Stimulated activated CD8-positive, alpha-beta memory T cell treated with anti-CD3 and anti-CD28 coated beads, Interleukin-15, amount 100 ng/mL, for 1 hour (primary cell): ENCODE results near the gene NDUFA13.
A peak's percentile ranks its signal among the peaks of the same experiment; 100 is the strongest.

ENCODE experiments used
- DNase-seq: peaks from one replicate; pipeline ENCODE4 v3.0.0-alpha.2; 2020; ENCODE audit warnings: low read depth

The NDUFA13 gene

DNA sequence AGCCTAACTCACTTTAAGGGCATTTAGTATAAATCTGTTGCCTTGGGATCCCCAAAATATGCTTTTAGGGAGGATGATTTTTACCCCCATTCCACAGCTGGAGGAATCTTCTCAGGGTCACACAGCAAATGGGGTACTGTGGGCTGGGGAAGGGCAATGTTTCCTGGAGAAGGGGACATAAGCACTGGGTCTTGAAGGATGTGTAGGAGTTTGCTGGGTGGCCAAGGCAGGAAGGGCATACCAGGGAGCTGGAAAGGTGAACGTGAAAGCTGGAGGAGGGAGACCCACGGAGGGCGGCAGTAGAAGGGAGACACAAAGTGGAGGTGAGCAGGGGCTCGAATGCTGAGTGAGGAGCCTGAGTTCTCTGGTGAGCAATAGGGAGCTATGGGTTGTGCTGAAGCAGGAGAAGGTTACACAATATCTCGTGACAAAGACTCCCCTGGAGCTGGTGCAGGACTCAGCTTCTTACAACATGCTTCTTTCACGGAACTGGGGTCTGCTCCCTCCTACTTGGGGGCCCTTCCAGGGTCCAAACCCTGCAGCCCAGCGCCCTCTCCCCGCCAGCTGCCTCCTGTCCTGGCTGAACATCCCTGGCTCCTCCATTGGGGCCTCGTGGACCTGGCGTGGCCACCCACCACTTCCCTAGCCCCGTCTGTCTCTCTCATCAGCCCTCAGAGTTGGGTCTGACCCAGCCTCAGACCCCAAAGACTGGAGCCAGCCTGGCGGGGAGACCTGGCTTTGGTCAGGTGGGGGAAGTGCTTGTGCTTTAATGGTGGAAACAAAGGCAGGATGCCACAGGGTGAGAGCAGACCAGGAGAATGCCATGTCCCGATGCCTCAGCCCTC, 33.1 kb downstream of the NDUFA13 start:
- no peak for DNase-seq

DNA sequence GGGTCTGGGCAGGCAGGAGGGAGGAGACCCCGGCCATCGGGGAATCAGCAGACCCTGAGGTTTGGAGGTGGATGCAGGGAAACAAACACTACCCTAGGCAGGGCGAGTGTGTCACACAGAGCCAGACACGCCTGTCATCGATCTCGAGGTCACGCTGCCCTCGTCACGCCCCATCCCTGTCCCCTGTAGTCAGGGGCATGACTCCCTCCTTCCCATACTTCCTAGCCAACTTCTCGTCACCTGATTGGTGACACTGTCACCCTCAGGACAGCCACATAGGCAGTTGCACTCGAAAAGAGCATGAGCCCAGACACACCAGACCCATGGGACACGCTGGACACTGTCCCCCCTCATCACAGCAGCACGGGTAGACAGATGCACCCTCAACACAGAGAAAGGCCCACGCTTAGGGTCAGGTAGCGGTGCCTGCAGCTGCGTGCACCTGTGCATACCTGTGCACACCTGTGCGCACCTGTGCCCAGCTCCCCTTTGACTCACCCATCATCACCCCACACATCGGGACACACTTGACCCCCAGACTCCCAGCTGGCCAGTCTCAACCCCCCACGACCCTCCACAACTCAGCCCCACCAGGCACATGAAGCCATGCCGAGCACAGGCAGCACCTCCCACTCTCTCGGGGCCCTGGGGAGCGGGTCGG, 33.9 kb downstream of the NDUFA13 start:
- DNase-seq = no peak

DNA sequence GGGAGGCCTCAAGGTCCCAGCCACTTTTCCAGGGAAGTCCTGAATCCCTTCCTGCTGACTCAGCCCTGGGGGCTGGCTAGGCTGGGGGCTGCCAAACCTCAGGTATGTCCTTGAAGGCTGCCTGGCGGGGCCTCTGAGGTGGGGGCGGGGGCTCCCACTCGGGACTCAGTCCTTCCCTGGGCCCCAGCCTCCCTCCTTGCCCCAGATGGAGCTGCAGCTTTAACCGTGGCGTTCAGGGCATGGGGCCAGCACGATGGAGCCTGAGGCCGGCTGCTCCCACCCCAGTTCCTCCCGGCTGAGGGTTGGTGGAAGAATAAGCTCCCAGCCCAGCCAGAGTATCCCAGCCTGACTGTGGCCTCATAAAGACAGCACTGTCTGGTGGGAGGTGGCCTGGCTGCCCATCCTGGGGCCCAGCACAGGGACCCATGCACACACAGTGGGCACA, 34.5 kb downstream of the NDUFA13 start:
- DNase-seq = no peak

DNA sequence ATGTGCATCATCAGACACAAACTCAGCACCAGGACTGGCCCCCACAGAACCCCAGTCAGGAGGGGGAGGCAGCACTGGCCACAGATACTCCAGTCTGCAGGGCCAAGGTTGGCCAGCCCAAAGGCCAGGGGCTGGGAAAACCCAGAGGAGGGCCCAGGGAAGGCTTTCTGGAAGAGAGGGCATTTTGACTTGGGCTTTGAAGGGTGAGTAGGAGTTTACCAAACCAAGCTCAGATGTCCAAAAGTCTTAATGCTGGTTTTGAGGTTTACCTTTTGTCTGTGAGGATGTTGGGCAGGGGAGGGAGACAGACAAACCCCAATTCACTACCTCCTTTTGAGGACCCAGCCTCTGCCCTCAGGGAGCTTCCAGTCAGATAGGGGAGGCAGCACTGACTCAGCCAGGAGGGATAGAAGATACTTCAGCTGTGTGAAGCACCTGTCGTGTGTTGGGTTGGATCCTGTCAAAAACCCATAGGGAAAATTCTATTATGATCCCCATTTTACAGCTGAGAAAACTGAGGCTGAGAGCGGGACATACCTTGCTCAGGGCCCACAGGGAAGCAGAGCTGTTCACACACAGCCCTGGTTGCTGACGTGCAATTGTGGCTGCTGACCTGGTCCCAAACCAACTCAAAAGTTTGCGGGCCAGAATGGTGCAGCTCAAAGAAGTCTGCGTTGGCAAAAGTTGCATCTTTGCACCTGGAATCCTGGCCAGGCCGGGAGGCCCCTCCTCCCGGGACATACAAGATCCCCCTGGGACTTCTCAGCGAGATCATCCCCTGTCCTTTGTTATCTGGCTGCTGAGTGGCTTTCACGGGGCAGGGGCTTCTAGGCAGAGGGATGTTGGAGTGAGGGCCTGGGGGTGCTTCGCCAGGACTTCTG, 35.2 kb downstream of the NDUFA13 start:
- DNase-seq = no peak

DNA sequence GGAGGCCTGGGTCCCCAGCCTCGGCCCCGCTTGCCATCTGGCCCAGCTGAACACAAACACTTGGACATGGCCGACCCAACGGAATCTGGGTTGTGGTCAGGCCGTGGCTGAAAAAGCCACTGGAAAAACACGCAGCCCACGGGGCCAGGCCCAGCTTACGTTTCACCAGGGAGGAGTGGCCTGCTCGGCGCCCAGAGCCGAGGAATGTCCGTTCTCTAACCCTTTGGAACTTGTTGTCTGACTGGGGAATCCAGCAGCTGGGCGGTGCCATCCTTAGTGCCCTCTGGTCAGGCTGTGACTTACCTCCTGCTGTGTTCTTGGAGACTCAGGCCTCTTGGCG, 35.8 kb downstream of the NDUFA13 start:
- no peak for DNase-seq

DNA sequence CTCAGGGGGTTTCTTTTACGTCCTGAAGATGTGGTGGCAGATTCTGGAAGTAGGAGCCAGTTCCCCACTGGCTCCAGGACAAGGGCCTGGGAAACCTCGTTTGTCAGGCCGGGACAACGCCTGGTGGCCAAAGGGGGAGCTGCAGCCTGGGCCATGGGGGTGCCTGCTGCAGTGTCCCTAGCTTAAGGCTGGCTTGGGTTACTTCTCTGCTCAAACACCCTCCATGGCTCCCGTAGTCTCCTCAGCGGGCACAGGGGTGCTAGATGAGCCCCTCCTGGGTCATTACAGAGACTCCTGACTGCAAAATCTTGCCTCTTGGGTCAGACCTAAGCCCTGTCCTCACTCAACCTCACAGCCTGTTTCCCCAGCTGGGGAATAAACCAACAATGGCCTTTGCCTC, 36.8 kb downstream of the NDUFA13 start:
- no peak for DNase-seq

DNA sequence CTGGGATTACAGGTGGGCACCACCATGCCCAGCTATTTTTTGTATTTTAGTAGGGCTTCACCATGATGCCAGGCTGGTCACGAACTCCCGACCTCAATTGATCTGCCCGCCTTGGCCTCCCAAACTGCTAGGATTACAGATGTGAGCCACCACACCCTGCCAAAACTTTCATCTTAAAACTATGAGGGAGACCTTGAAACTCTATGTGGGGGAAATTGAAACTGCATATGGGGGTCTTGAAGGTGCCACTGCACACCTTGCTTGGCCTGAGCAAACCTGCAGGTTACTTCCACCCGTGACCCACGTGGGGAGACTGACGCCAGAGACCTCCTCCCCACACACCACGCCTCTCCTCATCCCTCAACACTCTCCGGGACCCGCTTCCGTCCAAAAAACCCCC, 37.6 kb downstream of the NDUFA13 start:
- no peak for DNase-seq

DNA sequence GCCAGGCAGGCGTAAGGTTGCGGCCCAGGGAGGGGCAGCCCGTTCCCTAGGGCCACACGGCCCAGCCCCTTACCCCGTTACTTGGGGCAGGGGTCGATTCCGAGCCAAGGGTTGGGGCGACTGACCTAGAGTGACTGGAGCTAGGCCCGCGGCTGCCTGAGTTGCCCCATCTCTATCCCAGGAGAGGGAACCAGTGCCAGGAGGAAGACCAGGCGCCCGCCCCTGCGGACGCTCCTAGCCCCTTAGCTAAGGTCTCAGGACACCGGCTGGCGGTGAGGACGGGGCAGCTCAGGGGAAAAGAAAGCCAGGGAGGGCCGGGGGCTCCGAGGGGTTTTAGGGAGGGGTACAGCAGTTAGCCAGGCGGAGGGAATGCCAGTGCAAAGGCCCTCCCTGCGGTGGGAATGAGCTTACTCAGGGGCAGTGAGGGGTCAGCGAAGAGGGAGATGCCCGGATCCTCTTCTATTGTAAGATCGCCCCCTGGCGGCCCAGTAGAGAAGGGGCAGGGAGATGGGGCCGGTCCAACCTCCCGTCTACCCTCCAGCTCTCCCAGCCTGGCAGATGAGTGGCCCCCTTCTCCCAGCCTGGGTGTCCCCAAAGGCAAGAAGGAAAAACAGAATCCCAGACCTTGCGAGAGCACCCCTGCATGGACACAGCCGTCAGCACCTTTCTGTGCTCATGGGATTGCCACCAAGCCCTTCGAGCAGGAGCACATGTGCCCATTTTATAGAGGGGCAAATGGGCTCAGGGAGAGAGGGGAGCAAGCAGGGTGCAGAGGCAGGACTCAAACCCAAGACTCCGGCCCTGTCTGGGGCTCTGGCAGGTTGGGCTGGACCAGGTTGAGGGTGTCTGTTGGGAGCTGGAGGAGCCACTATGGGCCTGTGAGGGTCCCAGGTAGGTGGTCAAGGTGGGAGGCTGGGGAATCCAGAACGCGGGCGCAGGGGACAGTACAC, 38.3 kb downstream of the NDUFA13 start:
- peak; percentile 44 for DNase-seq

DNA sequence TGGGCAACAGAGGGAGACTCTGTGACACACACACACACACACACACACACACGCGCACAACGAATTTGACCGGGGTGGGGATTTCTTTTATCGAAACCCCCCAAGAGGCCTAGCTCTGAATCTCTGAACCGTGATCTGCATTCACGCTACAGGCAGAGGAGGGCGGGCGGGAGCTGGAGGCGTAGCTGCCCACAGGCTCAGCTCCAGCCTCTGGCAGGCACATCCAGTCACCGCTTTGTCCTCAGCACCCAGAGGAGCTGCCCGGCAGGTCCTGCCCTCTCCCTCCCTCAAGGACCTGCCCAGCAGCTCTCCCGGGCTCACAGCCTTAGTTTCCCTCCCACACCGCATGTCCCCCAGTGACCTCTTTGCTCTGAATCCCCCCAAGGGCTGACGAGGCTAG, 42.0 kb downstream of the NDUFA13 start:
- no peak for DNase-seq

DNA sequence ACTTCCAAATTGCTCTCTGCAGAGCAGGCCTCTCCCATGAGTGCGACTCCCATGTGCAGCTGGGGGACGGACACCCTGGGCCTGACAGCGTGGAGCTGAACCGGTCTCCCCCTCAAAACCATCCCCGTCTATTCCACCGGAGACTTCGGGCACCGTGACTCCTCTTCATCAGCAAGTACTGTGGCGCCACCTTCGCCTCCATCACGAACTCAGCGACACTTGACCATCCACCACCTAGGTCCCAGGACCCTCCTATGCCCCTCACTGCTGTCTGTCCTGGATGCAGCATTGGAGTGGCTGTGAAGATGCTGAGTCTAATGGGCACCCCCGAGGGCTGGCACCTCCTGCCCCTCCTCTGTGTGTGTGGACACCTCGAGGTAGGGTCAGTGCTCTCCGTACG, 42.6 kb downstream of the NDUFA13 start:
- no peak for DNase-seq

DNA sequence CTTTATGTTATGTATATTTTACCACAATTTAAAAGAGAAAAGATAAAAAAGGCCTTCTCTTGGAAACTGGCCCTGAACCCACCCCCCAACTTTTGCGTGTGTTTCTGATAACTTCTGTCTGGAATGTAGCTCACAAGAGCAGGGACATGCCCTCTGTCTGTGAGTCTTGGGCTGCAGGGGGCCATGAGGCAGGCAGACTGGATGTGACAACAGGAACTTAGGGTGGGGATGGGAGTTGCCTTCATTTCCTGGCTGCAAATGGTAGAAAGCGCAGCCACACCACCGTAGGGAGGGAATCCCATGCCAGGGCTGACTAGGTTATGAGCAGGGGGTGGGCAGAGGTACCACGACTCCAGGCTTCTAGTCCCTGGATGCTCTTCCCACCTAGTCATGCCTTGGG, 43.9 kb downstream of the NDUFA13 start:
- no peak for DNase-seq

DNA sequence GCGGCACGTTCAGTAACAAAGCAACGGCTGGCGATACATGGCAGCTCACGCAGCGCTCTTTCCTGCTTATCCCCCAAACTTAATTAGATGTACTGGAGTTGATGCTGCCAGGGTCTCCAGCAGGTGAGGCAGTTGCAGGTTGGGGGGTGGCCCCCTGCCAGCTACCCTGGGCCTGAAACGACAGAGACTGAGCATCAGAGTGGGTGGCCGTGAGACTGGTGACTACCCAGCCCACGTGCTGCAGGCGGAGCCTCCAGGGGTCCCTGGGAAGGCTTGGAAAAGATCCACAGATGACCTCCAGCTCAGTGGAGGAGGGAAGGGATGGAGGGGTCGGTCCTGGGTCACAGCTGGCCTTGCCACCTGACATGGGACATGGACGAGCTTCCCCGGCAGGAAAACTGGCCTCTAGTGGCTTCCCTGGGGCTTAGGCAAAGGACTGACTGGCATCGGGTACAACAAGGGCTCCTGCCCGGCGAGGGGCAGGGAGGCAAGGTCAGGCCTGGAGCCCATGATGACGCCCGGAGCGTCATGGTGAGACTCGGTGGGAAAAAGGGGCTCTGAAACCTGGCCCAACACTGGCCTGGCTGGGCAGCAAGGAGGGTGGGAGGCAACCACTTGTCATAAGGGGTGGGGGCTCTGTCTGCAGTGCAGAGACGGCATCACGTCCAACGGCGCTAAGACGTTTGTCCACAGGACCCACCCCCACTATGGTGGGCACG, 46.1 kb downstream of the NDUFA13 start:
- DNase-seq = no peak

DNA sequence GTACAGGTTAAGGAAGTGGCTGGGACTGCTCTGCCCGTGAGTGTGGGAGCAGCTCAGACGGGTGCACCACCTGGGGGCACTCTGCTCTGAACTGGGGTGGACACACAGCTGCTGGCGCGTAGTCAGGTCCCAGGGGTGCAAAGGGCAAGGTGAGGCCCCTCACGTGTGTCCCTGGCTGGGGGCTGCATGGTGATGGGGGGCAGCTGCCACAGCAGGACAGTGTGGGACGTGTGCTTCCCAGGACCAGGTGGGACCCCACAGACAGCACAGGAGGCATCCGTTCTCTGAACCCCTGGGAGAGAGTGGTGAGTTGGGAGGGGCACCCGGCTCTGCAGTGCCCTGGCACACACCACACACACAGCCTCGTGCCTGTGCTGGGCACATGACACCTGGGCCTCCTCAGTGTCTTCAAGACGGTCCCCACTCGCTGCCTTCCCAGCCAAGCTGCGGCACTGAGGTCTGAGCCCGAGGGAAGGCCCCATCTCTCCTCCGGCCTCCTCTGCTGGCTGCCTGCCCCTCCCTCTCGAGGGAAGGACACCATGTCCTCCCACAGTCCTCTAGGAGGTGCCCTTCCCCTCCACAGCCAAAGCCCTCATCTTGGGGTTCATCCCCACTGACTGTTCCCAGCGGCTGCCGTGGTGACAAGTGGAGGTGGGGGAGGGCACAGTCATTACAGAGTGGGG, 46.8 kb downstream of the NDUFA13 start:
- DNase-seq = no peak

DNA sequence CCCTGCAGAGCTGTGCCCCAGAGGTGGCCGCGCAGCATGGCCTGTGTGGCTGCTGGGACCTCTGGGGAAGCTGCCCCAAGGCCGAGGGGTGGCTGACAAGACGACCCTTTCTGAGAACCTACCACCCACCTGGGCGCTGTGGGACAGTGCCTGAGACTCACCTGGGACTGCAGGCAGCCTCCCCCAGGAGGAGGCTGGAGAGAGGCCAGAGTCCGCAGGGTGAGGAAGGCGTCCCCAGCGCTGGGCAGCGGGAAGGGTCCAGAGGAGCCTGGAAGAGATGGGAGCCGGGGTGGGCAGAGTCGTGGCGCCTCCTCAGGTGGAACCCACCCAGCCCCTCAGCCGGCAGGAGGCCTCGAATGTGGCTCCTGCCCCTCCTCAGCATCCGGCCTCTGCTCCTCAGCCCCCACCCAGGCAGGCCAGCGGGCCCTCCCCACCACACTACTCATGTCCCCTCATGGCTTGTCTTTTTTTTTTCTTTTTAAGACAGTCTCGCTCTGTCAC, 47.4 kb downstream of the NDUFA13 start:
- no peak for DNase-seq

DNA sequence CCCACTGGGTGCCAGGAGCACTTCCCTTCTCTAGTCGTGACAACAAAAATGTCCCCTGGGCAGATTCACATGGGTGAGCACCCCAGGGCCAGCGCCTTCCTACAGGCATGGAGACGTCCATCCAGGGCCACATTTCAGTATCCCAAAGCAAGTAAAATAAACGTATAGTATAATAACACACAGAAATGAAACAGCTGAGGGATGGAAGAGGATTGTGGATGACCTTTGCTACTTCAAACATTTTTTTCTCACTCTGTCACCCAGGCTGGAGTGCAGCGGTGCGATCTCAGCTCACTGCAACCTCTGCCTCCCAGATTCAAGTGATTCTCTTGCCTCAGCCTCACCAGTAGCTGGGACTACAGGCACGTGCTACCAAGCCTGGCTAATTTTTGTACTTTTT, 50.3 kb downstream of the NDUFA13 start:
- no peak for DNase-seq

DNA sequence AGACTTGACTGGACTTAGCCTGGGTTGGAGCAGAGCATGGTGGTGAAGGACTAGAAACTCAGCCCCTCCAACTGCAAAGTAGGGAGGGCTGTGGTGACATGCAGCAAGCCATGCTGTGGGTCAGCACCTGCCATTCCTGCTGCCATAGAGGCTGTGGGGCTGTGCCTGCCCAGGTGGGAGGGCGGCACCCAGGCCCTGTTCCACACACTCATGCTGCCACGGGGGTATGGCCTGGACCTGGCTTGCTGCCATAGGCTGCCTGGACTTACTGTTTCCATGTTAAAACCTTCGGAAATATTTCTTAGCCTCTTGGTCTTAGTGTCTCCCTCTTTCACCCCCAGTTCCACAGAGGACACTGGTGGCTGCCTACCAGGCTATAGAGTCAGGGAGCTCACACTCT, 51.4 kb downstream of the NDUFA13 start:
- no peak for DNase-seq

DNA sequence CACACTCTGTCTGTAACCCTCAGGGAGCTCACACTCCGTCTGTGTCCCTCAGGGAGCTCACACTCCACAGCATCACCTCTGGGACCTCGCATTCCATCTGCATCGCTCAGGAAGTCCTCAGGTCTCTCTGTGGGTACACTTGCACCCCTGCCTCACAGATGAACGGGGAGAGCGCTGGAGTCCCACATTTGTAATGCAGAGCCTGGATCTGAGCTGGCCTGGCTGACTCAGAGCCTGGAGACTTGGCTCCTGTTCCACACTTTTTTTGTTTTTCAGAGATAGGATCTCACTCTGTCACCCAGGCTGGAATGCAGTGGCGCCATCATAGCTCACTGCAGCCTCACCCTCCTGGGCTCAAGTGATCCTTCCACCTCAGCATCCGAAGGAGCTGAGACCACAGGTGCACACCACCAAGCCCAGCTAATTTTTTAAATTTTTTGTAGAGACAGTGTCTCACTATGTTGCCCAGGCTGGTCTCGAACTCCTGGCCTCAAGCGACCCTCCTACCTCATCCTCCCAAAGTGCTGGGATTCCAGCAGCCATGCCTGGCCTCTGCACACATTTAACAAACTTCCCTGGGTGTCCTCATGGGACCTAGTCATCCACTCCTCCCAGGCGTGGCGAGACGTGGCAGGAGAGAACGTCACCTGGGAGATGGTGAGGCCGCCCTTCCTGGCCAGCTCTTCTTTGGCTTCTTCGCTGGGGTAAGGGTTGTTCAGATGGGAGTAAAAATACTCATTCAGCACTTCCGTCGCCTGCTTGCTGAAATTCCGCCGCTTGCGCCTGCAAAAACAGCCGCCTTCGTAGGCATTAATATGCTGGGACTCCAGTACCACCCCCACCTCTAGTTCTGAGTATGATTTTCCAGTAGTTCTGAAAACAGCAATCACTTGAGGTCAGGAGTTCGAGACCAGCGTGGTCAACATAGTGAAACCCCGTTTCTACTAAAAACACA, 53.1 kb downstream of the NDUFA13 start:
- DNase-seq = no peak

DNA sequence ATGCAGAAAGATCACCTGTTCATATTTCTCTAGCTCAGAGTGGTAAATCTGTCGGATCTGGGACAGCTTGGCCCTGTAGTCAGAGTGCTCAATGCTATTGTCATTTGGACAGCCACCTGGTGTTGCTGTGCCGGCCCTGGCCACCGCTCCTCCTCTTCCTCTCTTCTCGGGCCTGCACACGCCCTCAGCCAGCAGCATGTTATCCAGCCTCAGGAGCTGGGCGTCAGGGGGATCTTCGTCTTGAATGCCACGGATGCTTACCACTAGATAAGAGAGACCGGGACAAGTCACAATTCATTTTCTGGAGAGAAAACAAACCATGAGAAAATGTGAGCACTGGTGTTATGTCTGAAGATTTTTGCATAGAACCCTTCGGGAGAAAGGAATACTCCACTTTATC, 54.5 kb downstream of the NDUFA13 start:
- no peak for DNase-seq
